ENCODE measurements around the gene SNCA. TPM values are rescaled to one million over a fixed set of nuclear protein-coding genes. Genes with fewer than 3 reads are reported as not detected.

SNCA gene
- total and polyA plus RNA-seq, 2 of the 8 experiments (the other 6 are each of a cell fraction or from before 2014, with no cell fraction given): 8.5 to 16.8 TPM

GRCh38 chr4:89762311-89762710 lies 74.7 kb downstream of the SNCA start:
- no peak overlapping the region for H4K5ac ChIP-seq (ENCODE audit: insufficient read length, low read depth, low read length)
- TF ChIP-seq TEAD4 (IDR thresholded peaks at IDR 0.05; ENCODE audit: low read depth, low read length): no peak
- H2BK120ac ChIP-seq (replicated peaks; ENCODE audit: low read depth, low read length): no peak overlapping the region
- no peak overlapping the region for H2BK12ac ChIP-seq (ENCODE audit: low read depth, low read length)
- DNase-seq (ENCODE audit: low read depth in 1 of 2, low spot score in 2 of 2) (no peak), FAIRE-seq (no peak)
- CTCF ChIA-PET (ENCODE audit: partially characterized antibody): interaction anchor here (1.2 to 1.5 kb wide), 2 partner anchors 9 to 10 kb away, joined by 3 to 4 read pairs; no protein-coding TSS in a partner anchor
- H3K79me1 ChIP-seq (ENCODE audit: low read depth, low read length): no peaks in the 10 kb centered on the region
- H2AK5ac ChIP-seq (ENCODE audit: low read depth, low read length): no peak overlapping the region
- H3K23ac ChIP-seq (ENCODE audit: insufficient read length): no peak overlapping the region
- POLR2A ChIA-PET (ENCODE audit: partially characterized antibody): no interaction called here
- H3K9ac ChIP-seq (replicated peaks in 1 of 4; ENCODE audit: extremely low read depth in 1 of 4, low read depth in 3 of 4, low read length in 3 of 4): no peak overlapping the region
- H2BK20ac ChIP-seq (ENCODE audit: low read length): no peak overlapping the region
- H2BK15ac ChIP-seq (ENCODE audit: low read length): no peak overlapping the region
- no peak overlapping the region for H2BK5ac ChIP-seq (ENCODE audit: low read depth, low read length)
- H3K14ac ChIP-seq (ENCODE audit: insufficient read length): no peak overlapping the region
- no peak overlapping the region for H2AFZ ChIP-seq (ENCODE audit: low read length)
- H3K9me3 ChIP-seq (ENCODE audit: insufficient read depth in 2 of 2, low read depth in 1 of 2, low read length in 1 of 2): no peaks in the 10 kb centered on the region
- no peaks in the 10 kb centered on the region for H3K4me1 ChIP-seq (replicated peaks in 1 of 4; ENCODE audit: control insufficient read depth in 3 of 4, insufficient read depth in 4 of 4, low read length in 3 of 4)
- no peaks in the 10 kb centered on the region for H3K23me2 ChIP-seq (ENCODE audit: low read depth, low read length)
- no peak overlapping the region for H3K4ac ChIP-seq (replicated peaks; ENCODE audit: insufficient read length, low read depth, low read length)
- H3K56ac ChIP-seq (replicated peaks; ENCODE audit: insufficient read length, low read depth, low read length): no peak overlapping the region
- WGBS, 2 experiments (ENCODE audit: extremely low coverage in 1 of 2, insufficient coverage in 1 of 2, insufficient read length in 1 of 2, insufficient replicate concordance in 2 of 2, low coverage in 1 of 2, low lambda C conversion rate in 2 of 2, missing lambda C conversion rate in 1 of 2): 96% methylated on average over 3 of the region's 3 CpGs; no CpG with 5 or more reads in 1 of the 2 experiments
- H4K8ac ChIP-seq (ENCODE audit: extremely low read depth, insufficient read depth, low read length): no peak overlapping the region
- H4K20me1 ChIP-seq (replicated peaks in 1 of 2; ENCODE audit: control insufficient read depth in 1 of 2, insufficient read depth in 2 of 2, low read length in 2 of 2): no peaks in the 10 kb centered on the region
- no peaks in the 10 kb centered on the region for H3K36me3 ChIP-seq (ENCODE audit: control insufficient read depth in 2 of 4, insufficient read depth in 4 of 4, low read length in 3 of 4)
- no peak overlapping the region for H3K27ac ChIP-seq (ENCODE audit: low read depth, low read length)
- no peak overlapping the region for H3K18ac ChIP-seq (ENCODE audit: extremely low read depth, low read length)
- no peak overlapping the region for H4K91ac ChIP-seq (replicated peaks; ENCODE audit: insufficient read length, low read length)
- no peak overlapping the region for H3K4me2 ChIP-seq (ENCODE audit: insufficient read depth in 1 of 2, low read depth in 2 of 2, low read length in 2 of 2)
- no peak overlapping the region for H3K4me3 ChIP-seq (ENCODE audit: extremely low read depth in 1 of 4, insufficient read depth in 2 of 4, low read depth in 3 of 4, low read length in 4 of 4)
- no peaks in the 10 kb centered on the region for H3K27me3 ChIP-seq (replicated peaks in 1 of 4; ENCODE audit: control insufficient read depth in 3 of 4, extremely low read depth in 1 of 4, insufficient read depth in 3 of 4, low read length in 3 of 4)
- H3K79me2 ChIP-seq (ENCODE audit: control insufficient read depth in 1 of 2, insufficient read depth in 2 of 2, low read length in 2 of 2): no peaks in the 10 kb centered on the region
